ENCODE data around the gene SAMD1. TPM values are rescaled to one million over a fixed set of nuclear protein-coding genes. Genes with fewer than 3 reads are reported as not detected.

SAMD1 gene
- polyA plus RNA-seq, 1 experiment = 5.1 TPM

GRCh38 chr19:14059652-14060155 lies 30.8 kb downstream of the SAMD1 start:
- Histone ChIP-seq H3K27me3 (ENCODE audit: control insufficient read depth, insufficient read depth, low read length) (peaks cover 14% of the 10 kb centered on the region), H3K9me3 (ENCODE audit: control insufficient read depth, insufficient read depth, low read length) (no peaks in the 10 kb centered on the region), H3K27ac (ENCODE audit: low read depth, low read length) (no peak overlapping the region), H3K4me3 (ENCODE audit: low read depth, low read length) (no peak overlapping the region)
- no peak for TF ChIP-seq CTCF (IDR thresholded peaks at IDR 0.05; ENCODE audit: low read depth, low read length)
- CTCF ChIA-PET = interaction anchor here (0.6 to 4.2 kb wide), 12 partner anchors 9 to 179 kb away, joined by 3 to 68 read pairs (median 6); partner anchors contain the start of genes ASF1B, MISP3 and RLN3
- DNase-seq (ENCODE audit: low read depth, low spot score) = no peak
- POLR2A ChIA-PET = no interaction called here

GRCh38 chr19:14059093-14059480 lies 31.5 kb downstream of the SAMD1 start:
- no peak for DNase-seq (ENCODE audit: low read depth, low spot score)
- ChIA-PET POLR2A (no interaction called here), CTCF (interaction anchor here (0.6 to 4.2 kb wide), 15 partner anchors 9 to 178 kb away, joined by 3 to 68 read pairs (median 4); partner anchors contain the start of genes ASF1B, MISP3 and RLN3)
- TF ChIP-seq CTCF (IDR thresholded peaks at IDR 0.05; ENCODE audit: low read depth, low read length) = peak; percentile 68
- Histone ChIP-seq H3K27ac (ENCODE audit: low read depth, low read length) (no peak overlapping the region), H3K27me3 (ENCODE audit: control insufficient read depth, insufficient read depth, low read length) (peaks cover 14% of the 10 kb centered on the region), H3K9me3 (ENCODE audit: control insufficient read depth, insufficient read depth, low read length) (no peaks in the 10 kb centered on the region), H3K4me3 (ENCODE audit: low read depth, low read length) (no peak overlapping the region)

DNA sequence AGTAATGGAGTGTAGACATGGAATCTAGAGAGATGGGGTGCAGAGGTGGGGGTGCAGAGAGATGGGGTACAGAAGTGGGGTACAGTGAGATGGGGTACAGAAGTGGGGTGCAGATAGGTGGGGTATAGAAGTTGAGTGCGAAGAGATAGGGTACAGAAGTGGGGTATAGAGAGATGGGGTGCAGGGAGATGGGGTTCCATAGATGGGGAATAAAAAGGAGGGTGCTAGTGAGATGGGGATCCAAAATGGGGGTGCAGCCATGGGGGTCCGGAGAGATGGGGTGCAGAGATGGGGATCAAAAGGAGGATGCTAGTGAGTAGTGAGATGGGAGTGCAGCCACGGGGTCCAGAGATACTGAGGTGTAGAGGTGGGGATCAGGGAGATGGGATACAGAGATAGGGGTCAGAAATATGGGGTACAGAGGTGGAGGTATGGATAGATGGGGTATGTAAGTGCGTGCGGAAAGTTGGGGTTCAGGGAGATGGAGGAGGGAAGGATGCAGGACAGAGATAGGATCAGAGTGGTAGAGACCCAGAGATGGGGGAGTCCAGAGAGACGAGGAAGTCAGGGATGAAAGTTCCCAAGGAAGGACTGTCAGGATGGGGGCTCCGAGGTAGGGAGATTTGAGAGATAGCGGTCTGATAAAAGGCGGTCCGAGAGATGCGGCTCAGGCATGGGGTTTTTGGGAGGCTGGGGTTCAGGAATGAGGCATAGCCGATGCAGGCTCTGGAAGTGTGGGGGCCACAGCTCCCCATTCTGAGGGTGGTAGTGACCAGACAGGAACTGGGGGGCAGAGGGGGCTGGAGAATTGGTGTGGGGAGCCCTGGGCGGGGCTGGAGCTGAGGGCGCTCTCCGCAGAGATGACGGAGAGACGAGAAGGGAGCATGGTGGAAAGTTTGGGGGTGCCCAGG lies 32.1 kb downstream of the SAMD1 start:
- no peak for TF ChIP-seq CTCF (IDR thresholded peaks at IDR 0.05; ENCODE audit: low read depth, low read length)
- H3K27ac ChIP-seq (ENCODE audit: low read depth, low read length) = no peak overlapping the region
- peaks cover 3% of the 10 kb centered on the region for H3K9me3 ChIP-seq (ENCODE audit: control insufficient read depth, insufficient read depth, low read length)
- CTCF ChIA-PET = interaction anchor here (0.6 to 4.2 kb wide), 13 partner anchors 8 to 159 kb away, joined by 3 to 68 read pairs (median 5); partner anchors contain the start of genes MISP3 and RLN3
- H3K4me3 ChIP-seq (ENCODE audit: low read depth, low read length) = peak overlapping the region; percentile 25; the same call in 1 of the 2 replicates
- POLR2A ChIA-PET = no interaction called here
- no peak for DNase-seq (ENCODE audit: low read depth, low spot score)
- peaks cover 14% of the 10 kb centered on the region for H3K27me3 ChIP-seq (ENCODE audit: control insufficient read depth, insufficient read depth, low read length)

- CTCF ChIA-PET = interaction anchor here (1.0 to 1.3 kb wide), 2 partner anchors 15 to 18 kb away, joined by 3 to 5 read pairs; no protein-coding TSS in a partner anchor
- peaks cover 14% of the 10 kb centered on the region for H3K27me3 ChIP-seq (ENCODE audit: control insufficient read depth, insufficient read depth, low read length)
- peaks cover 6% of the 10 kb centered on the region for H3K9me3 ChIP-seq (ENCODE audit: control insufficient read depth, insufficient read depth, low read length)
- peak overlapping the region; percentile 47 for H3K4me3 ChIP-seq (ENCODE audit: low read depth, low read length)
- H3K27ac ChIP-seq (ENCODE audit: low read depth, low read length) = no peak overlapping the region
- POLR2A ChIA-PET = interaction anchor here (0.6 to 0.9 kb wide), 3 partner anchors 95 to 204 kb away, joined by 3 to 5 read pairs (median 4); no protein-coding TSS in a partner anchor
- no peak for DNase-seq (ENCODE audit: low read depth, low spot score)
- TF ChIP-seq CTCF (IDR thresholded peaks at IDR 0.05; ENCODE audit: low read depth, low read length) = no peak
Measured at GRCh38 chr19:14056741-14057356, 33.7 kb downstream of the SAMD1 start.
